ENCODE measurements around the gene CORO2B.

The CORO2B gene

DNA sequence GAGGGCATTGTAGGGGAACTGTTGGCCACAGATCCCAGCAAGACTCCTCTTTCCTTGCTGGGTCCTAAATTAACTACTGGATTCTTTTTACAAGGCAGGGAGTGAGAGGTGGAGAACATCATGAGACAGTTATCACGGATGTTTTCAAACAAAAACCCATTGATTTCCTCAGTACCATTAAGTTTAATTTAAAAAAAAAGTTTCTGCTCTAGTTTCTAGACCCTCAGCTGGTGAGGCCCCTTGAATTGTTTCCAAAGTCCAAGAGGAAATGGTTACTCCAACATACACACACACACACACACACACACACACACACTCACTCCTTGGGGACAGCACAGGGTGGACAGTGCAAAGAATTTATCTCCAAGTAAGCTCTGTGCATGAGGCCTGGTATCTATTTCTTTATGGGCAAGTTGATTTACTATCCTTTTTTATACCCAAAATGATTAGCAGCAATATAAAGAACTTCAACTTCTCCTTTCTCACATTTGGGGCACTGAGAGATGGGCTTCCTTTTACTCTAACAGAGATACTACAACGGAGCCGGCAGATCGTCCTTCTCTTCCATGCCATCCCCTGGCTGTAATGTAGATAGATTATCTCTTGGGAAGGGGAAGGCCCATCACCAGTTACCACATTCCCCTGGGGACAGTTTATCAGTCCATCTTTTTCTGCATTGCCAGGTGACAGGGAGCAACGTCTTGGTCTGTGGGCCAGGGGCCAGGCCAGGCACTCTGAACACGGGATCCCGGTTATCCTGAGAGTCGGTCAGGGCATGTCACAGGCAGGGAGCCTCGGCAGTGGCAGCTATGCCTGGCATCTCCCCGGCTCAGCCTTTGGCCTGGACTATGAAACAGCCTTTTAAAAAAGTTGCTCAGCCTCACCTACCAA is 54.7 kb downstream of the CORO2B start:
- no peaks in the 10 kb centered on the region for H3K9me3 ChIP-seq (ENCODE audit: severe bottlenecking)
- no peak overlapping the region for H3K27ac ChIP-seq
- TF ChIP-seq, protein P1, sequence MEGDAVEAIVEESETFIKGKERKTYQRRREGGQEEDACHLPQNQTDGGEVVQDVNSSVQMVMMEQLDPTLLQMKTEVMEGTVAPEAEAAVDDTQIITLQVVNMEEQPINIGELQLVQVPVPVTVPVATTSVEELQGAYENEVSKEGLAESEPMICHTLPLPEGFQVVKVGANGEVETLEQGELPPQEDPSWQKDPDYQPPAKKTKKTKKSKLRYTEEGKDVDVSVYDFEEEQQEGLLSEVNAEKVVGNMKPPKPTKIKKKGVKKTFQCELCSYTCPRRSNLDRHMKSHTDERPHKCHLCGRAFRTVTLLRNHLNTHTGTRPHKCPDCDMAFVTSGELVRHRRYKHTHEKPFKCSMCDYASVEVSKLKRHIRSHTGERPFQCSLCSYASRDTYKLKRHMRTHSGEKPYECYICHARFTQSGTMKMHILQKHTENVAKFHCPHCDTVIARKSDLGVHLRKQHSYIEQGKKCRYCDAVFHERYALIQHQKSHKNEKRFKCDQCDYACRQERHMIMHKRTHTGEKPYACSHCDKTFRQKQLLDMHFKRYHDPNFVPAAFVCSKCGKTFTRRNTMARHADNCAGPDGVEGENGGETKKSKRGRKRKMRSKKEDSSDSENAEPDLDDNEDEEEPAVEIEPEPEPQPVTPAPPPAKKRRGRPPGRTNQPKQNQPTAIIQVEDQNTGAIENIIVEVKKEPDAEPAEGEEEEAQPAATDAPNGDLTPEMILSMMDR (IDR thresholded peaks at IDR 0.05; ENCODE audit: low read depth, low read length): no peak
- no peaks in the 10 kb centered on the region for H3K27me3 ChIP-seq (ENCODE audit: insufficient read depth, low read depth, severe bottlenecking)
- H3K36me3 ChIP-seq: peaks cover 6% of the 10 kb centered on the region; the same call in 1 of the 2 replicates
- DNase-seq: no peak
- no peak overlapping the region for H3K4me3 ChIP-seq (ENCODE audit: low read depth, low read length)

DNA sequence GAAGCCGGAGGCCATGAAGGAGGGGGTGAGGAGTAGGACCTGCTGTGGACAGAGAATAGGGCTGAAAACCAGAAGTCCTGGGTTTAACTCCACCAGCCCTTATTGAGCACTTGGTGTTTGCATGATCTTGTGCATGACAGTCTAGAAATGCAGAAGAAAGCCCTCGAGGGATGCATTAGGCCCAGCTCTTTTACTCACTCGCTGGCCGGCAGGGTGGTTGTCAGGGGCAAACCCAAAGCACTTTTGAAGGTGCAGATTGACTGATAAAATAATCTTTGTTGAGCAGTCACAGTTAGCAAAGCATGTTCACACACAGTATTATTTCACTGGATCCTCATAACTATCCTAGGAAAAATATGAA is 55.3 kb downstream of the CORO2B start:
- H3K27ac ChIP-seq: no peak overlapping the region
- no peak for DNase-seq
- no peak overlapping the region for H3K4me3 ChIP-seq (ENCODE audit: low read depth, low read length)
- H3K9me3 ChIP-seq (ENCODE audit: severe bottlenecking): no peaks in the 10 kb centered on the region
- peaks cover 6% of the 10 kb centered on the region; the same call in 1 of the 2 replicates for H3K36me3 ChIP-seq
- H3K27me3 ChIP-seq (ENCODE audit: insufficient read depth, low read depth, severe bottlenecking): no peaks in the 10 kb centered on the region
- TF ChIP-seq, protein P1 (IDR thresholded peaks at IDR 0.05; ENCODE audit: low read depth, low read length): no peak

DNA sequence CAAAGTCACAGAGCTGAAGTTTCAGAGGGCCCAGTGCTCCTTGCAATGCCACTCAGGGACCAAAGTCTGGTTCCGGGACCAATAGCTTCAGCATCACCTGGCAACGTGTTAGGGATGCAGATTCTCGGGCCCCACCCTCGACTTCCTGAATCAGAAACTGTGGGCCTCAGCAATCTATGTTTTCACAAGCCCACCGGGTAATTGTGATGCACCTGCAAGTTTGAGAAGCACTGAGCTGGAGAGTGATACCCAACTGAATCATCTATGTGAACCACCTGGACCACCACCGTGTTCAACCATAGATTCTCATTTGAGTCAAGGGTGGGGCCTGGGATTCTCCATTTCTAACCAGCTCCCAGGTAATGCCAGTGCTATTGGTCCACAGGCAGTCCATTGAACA is 55.7 kb downstream of the CORO2B start:
- TF ChIP-seq, protein P1 (IDR thresholded peaks at IDR 0.05; ENCODE audit: low read depth, low read length): no peak
- no peaks in the 10 kb centered on the region for H3K9me3 ChIP-seq (ENCODE audit: severe bottlenecking)
- no peaks in the 10 kb centered on the region for H3K27me3 ChIP-seq (ENCODE audit: insufficient read depth, low read depth, severe bottlenecking)
- H3K36me3 ChIP-seq: peaks cover 6% of the 10 kb centered on the region; the same call in 1 of the 2 replicates
- DNase-seq: no peak
- no peak overlapping the region for H3K4me3 ChIP-seq (ENCODE audit: low read depth, low read length)
- H3K27ac ChIP-seq: no peak overlapping the region

DNA sequence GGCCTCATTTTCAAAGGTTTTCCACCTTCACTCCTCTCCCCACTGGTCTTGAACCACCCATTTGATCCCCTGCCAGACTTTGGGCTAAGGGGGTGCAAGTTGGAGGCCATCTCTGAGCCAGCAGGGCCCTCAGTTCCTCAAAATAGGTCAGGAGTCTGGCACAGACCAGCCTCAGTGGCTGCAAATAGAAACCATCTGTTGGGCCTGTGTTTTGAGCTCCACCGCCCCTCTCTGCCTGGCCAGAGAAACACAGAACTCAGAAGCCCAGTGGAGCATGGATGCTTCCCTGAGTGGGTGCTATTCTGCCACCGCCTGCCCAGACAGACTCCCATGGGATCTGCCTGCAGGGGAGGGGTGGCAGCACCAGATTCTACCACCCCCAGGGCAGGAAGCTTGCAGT is 56.3 kb downstream of the CORO2B start:
- Histone ChIP-seq H3K9me3 (ENCODE audit: severe bottlenecking) (no peaks in the 10 kb centered on the region), H3K36me3 (peaks cover 6% of the 10 kb centered on the region; the same call in 1 of the 2 replicates), H3K27me3 (ENCODE audit: insufficient read depth, low read depth, severe bottlenecking) (no peaks in the 10 kb centered on the region), H3K4me3 (ENCODE audit: low read depth, low read length) (no peak overlapping the region), H3K27ac (peak overlapping the region; percentile 16; the same call in 1 of the 2 replicates)
- TF ChIP-seq, protein P1 (IDR thresholded peaks at IDR 0.05; ENCODE audit: low read depth, low read length): no peak
- DNase-seq: no peak

DNA sequence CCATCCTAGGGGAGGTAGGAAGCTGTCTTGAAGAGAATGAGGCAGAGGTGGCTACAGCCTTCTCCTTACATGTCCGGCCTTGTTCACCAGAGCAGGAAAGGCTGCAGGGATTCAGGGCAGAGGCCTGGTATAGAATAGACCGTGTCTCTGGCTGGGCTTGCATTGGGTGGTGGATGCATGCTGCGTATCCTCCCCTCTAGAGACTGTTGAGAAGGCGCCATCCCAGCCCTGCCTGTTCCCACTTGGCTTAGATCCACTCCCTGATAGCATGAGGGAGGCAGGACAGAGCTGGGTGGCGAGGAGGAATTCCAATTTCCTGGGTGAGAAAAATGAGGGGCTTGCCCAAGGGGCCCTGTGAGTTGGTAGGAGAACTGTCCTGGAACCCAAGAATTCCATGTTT is 57.5 kb downstream of the CORO2B start:
- no peaks in the 10 kb centered on the region for H3K9me3 ChIP-seq (ENCODE audit: severe bottlenecking)
- H3K27ac ChIP-seq: peak overlapping the region; percentile 51
- H3K27me3 ChIP-seq (ENCODE audit: insufficient read depth, low read depth, severe bottlenecking): no peaks in the 10 kb centered on the region
- TF ChIP-seq, protein P1 (IDR thresholded peaks at IDR 0.05; ENCODE audit: low read depth, low read length): no peak
- peaks cover 6% of the 10 kb centered on the region; the same call in 1 of the 2 replicates for H3K36me3 ChIP-seq
- no peak for DNase-seq
- H3K4me3 ChIP-seq (ENCODE audit: low read depth, low read length): no peak overlapping the region

Data from WERI-Rb-1 (cell line).